Choroid plexus epithelial cell (primary cell): ENCODE results near the gene UNC5B.

Experiments used
- DNase-seq: peaks from one replicate; pipeline ENCODE4 v3.0.0-alpha.2; 2010; ENCODE audit warnings: low read depth
- H3K4me3 ChIP-seq: 2 replicates; pipeline ENCODE4 v1.5.1; 2011; ENCODE audit warnings: low read depth, mild to moderate bottlenecking, control low read depth, low read length, moderate library complexity
- CTCF ChIP-seq: conservative IDR thresholded peaks from 2 replicates; pipeline ENCODE4 v1.5.1; 2011; ENCODE audit warnings: low read depth, mild to moderate bottlenecking, control low read depth, inconsistent platforms, low read length, moderate library complexity

Gene UNC5B

GRCh38 chr10:71331736-71332135 lies 119.4 kb downstream of the UNC5B start:
- no peak for DNase-seq
- no peak overlapping the region for H3K4me3 ChIP-seq
- TF ChIP-seq CTCF: no peak

- DNase-seq: no peak
- no peak for TF ChIP-seq CTCF
- H3K4me3 ChIP-seq: no peak overlapping the region
These were observed 120.1 kb downstream of the UNC5B start for GRCh38 chr10:71332466-71332865.

DNA sequence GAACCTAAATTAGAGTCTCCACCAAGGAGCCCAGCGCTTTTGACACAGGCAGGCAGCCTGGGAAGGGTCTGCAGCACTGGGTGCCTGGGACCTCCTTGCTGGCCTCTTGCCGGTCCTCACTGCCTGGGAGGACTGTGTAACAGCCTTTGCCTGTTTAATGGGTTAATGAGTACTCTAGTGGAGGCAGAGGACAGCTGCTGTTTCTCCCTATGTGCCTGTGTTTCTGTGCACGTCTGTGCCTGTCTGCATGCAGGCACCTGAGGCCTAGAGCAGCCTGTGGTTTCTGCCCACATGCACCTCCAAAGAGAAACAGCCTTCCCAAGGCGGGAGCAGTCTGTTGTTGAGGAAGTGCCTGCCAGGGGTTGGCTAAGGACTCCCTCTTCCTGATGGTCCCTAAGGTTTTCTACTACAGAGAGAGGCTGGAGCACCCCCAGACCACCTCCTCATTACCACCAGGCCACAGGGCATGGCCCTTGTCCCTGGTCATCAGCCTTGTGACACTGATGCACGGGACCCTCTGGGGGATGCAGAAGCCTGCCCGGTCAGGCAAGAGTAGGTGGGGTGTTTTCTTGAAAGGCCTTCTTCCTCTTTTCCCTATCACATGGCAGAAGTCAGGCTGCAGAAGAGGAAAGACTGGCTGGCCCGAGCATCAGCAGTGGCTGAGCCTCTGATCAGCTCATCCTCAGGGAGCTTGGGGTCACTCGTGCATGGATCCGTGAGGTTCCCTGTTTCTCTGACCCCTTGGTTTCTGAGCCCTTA lies 120.9 kb downstream of the UNC5B start:
- no peak for TF ChIP-seq CTCF
- no peak overlapping the region for H3K4me3 ChIP-seq
- DNase-seq: no peak

GRCh38 chr10:71334221-71334791 lies 121.9 kb downstream of the UNC5B start:
- no peak overlapping the region for H3K4me3 ChIP-seq
- TF ChIP-seq CTCF: no peak
- DNase-seq: no peak

DNA sequence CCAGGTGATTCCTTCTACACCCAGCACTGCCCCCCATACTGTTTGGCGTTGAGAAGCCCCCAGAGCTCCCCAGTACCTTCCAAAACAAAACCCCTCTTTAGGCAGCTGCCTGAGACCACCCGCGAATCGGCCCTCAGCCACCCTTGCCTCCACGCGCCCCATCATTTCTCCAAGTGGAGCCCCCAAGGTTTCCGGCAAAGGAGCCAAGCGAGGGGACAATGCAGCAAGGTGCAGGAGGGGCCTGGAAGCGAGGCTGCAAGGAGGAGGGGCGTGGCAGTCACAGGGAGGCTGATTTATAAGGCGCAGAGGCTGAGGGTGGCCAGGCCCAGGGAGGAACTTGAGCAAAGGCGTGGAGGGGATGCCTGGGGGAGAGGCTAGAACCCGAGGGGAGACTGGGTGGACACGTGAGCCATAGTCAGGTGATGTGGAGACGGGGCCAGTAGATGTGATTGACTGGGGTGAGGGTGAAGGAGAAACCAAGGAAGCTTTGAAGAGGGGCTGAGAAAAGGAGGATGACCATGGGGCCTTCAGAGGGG lies 122.9 kb downstream of the UNC5B start:
- H3K4me3 ChIP-seq: no peak overlapping the region
- no peak for TF ChIP-seq CTCF
- DNase-seq: no peak

DNA sequence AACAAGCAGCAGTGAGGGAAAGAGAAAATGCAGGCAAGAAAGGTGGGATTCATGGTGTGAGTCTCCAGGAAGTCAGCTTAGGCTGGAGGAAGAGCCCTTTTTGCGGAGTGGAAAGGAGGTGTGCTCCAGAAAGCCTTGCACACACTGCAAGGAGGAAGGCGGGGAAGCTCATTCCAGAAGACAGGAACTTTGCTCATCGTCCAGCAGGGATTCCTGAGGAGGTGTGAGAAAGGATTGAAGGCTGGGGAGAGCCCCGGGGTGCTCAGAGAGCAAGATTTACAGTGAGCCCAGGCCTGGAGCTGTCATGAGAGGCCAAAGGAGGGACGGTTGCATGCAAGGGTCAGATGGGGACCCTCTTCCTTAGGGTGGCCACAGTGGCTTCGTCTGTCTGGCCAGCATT lies 124.3 kb downstream of the UNC5B start:
- DNase-seq: no peak
- no peak overlapping the region for H3K4me3 ChIP-seq
- TF ChIP-seq CTCF: no peak

GRCh38 chr10:71337219-71337701 lies 124.9 kb downstream of the UNC5B start:
- no peak for DNase-seq
- no peak for TF ChIP-seq CTCF
- H3K4me3 ChIP-seq: no peak overlapping the region
